Measurements from ENCODE around the gene PRSS58. TPM values are rescaled to one million over a fixed set of nuclear protein-coding genes. Genes with fewer than 3 reads are reported as not detected.

PRSS58 gene
- total and polyA plus RNA-seq, 2 of the 8 experiments (the other 6 are each of a cell fraction or from before 2014, with no cell fraction given) = not detected

- H3K9ac ChIP-seq (replicated peaks in 1 of 4; ENCODE audit: extremely low read depth in 1 of 4, low read depth in 3 of 4, low read length in 3 of 4) = no peak overlapping the region
- H3K9me3 ChIP-seq (ENCODE audit: insufficient read depth in 2 of 2, low read depth in 1 of 2, low read length in 1 of 2) = peaks cover 0 to 4% of the 10 kb centered on the region in 2 experiments; a peak in 2 of 4 replicates
- H3K23me2 ChIP-seq (ENCODE audit: low read depth, low read length) = no peaks in the 10 kb centered on the region
- no peak overlapping the region for H4K91ac ChIP-seq (replicated peaks; ENCODE audit: insufficient read length, low read length)
- H3K14ac ChIP-seq (ENCODE audit: insufficient read length) = no peak overlapping the region
- 87% methylated on average over 3 of the region's 3 CpGs; no CpG with 5 or more reads in 1 of the 2 experiments for WGBS, 2 experiments (ENCODE audit: extremely low coverage in 1 of 2, insufficient coverage in 1 of 2, insufficient read length in 1 of 2, insufficient replicate concordance in 2 of 2, low coverage in 1 of 2, low lambda C conversion rate in 2 of 2, missing lambda C conversion rate in 1 of 2)
- H2AK5ac ChIP-seq (ENCODE audit: low read depth, low read length) = no peak overlapping the region
- no peak overlapping the region for H2BK120ac ChIP-seq (replicated peaks; ENCODE audit: low read depth, low read length)
- no peaks in the 10 kb centered on the region for H3K79me2 ChIP-seq (ENCODE audit: control insufficient read depth in 1 of 2, insufficient read depth in 2 of 2, low read length in 2 of 2)
- no peak overlapping the region for H3K4me3 ChIP-seq (ENCODE audit: extremely low read depth in 1 of 4, insufficient read depth in 2 of 4, low read depth in 3 of 4, low read length in 4 of 4)
- no peak overlapping the region for H3K18ac ChIP-seq (ENCODE audit: extremely low read depth, low read length)
- H4K20me1 ChIP-seq (replicated peaks in 1 of 2; ENCODE audit: control insufficient read depth in 1 of 2, insufficient read depth in 2 of 2, low read length in 2 of 2) = no peaks in the 10 kb centered on the region
- no peak overlapping the region for H3K23ac ChIP-seq (ENCODE audit: insufficient read length)
- POLR2A ChIA-PET (ENCODE audit: partially characterized antibody) = no interaction called here
- no peak overlapping the region for H3K4me2 ChIP-seq (ENCODE audit: insufficient read depth in 1 of 2, low read depth in 2 of 2, low read length in 2 of 2)
- no peak overlapping the region for H2BK15ac ChIP-seq (ENCODE audit: low read length)
- H3K56ac ChIP-seq (replicated peaks; ENCODE audit: insufficient read length, low read depth, low read length) = no peak overlapping the region
- DNase-seq (ENCODE audit: low read depth in 1 of 2, low spot score in 2 of 2) (no peak), FAIRE-seq (no peak)
- no peak overlapping the region for H4K8ac ChIP-seq (ENCODE audit: extremely low read depth, insufficient read depth, low read length)
- H2AFZ ChIP-seq (ENCODE audit: low read length) = no peak overlapping the region
- no peaks in the 10 kb centered on the region for H3K79me1 ChIP-seq (ENCODE audit: low read depth, low read length)
- no peaks in the 10 kb centered on the region for H3K36me3 ChIP-seq (ENCODE audit: control insufficient read depth in 2 of 4, insufficient read depth in 4 of 4, low read length in 3 of 4)
- H2BK5ac ChIP-seq (ENCODE audit: low read depth, low read length) = no peak overlapping the region
- no peaks in the 10 kb centered on the region for H3K27me3 ChIP-seq (replicated peaks in 1 of 4; ENCODE audit: control insufficient read depth in 3 of 4, extremely low read depth in 1 of 4, insufficient read depth in 3 of 4, low read length in 3 of 4)
- H2BK12ac ChIP-seq (ENCODE audit: low read depth, low read length) = no peak overlapping the region
- no peak overlapping the region for H2BK20ac ChIP-seq (ENCODE audit: low read length)
- H3K4ac ChIP-seq (replicated peaks; ENCODE audit: insufficient read length, low read depth, low read length) = no peak overlapping the region
- TF ChIP-seq USF2 (IDR thresholded peaks at IDR 0.05; ENCODE audit: low read length) (no peak), NRF1 (IDR thresholded peaks at IDR 0.05; ENCODE audit: low read depth, low read length) (no peak), KDM1A (IDR thresholded peaks at IDR 0.05; ENCODE audit: borderline replicate concordance, low read length) (no peak), CEBPB (IDR thresholded peaks at IDR 0.05; ENCODE audit: low read depth, low read length) (no peak), KDM5A (IDR thresholded peaks at IDR 0.05; ENCODE audit: low read length) (no peak), BACH1 (IDR thresholded peaks at IDR 0.05; ENCODE audit: low read length) (no peak), SP2 (IDR thresholded peaks at IDR 0.05; ENCODE audit: low read length) (no peak), GTF2F1 (IDR thresholded peaks at IDR 0.05; ENCODE audit: borderline replicate concordance, low read depth, low read length) (no peak), CTBP2 (IDR thresholded peaks at IDR 0.05; ENCODE audit: borderline replicate concordance, insufficient read depth, insufficient read length, low read length) (no peak), POLR2AphosphoS5 (IDR thresholded peaks at IDR 0.05; ENCODE audit: low read depth, low read length) (no peak), EGR1 (IDR thresholded peaks at IDR 0.05; ENCODE audit: borderline replicate concordance, low read depth, low read length) (no peak), SIX5 (IDR thresholded peaks at IDR 0.05; ENCODE audit: low read depth, low read length) (no peak), TAF7 (optimal IDR thresholded peaks at IDR 0.05; ENCODE audit: borderline replicate concordance, low read depth, low read length) (no peak), NANOG (IDR thresholded peaks at IDR 0.05; ENCODE audit: insufficient read depth, low read depth, low read length, poor library complexity, severe bottlenecking) (no peak)
- H3K27ac ChIP-seq (ENCODE audit: low read depth, low read length) = no peak overlapping the region
- CTCF ChIA-PET (ENCODE audit: partially characterized antibody) = interaction anchor here (0.9 to 3.0 kb wide), 3 partner anchors 8 to 31 kb away, joined by 3 to 8 read pairs (median 5); no protein-coding TSS in a partner anchor
- H3K4me1 ChIP-seq (replicated peaks in 1 of 4; ENCODE audit: control insufficient read depth in 3 of 4, insufficient read depth in 4 of 4, low read length in 3 of 4) = no peaks in the 10 kb centered on the region
- H4K5ac ChIP-seq (ENCODE audit: insufficient read length, low read depth, low read length) = no peak overlapping the region
Observed at GRCh38 chr7:142280263-142280662, 22.4 kb upstream of the PRSS58 start.
